OCI-LY7 (cell line): Measurements from ENCODE around the gene KRT76. TPM values are rescaled to one million over a fixed set of nuclear protein-coding genes. Genes with fewer than 3 reads are reported as not detected.

Source experiments
- BruUV-seq: library from RNA; stranded (reverse); fragments of 400-500 nt; replicated peaks from 2 replicates; lab custom pipeline; 2021; lab: Mats Ljungman, UMichigan
- CTCF ChIA-PET: fragments of 300-600 bp; sonication (Branson Sonifier 250); formaldehyde crosslinking; loops from one replicate; lab custom pipeline; 2022; ENCODE audit warnings: antibody characterized with exemption; ENCODE audit not compliant: unreplicated experiment; lab: Charles Lee
- POLR2A ChIA-PET: fragments of 300-600 bp; sonication (Branson Sonifier 250); formaldehyde crosslinking; loops from one replicate; lab custom pipeline; 2022; ENCODE audit warnings: antibody characterized with exemption; lab: Charles Lee
- DNase-seq: peaks from one replicate; pipeline ENCODE4 v3.0.0-alpha.2; 2015; ENCODE audit warnings: low spot score
- H2AFZ ChIP-seq: fragments of 200-600 bp; sonication (generic), shearing (Covaris generic); 2 replicates; pipeline ENCODE4 v1.6.1; 2014; ENCODE audit warnings: mild to moderate bottlenecking, antibody characterized with exemption, low read length, moderate library complexity
- H3K27ac ChIP-seq: fragments of 200-600 bp; sonication (generic); 2 replicates; pipeline ENCODE4 v1.5.1; 2014; ENCODE audit warnings: mixed run types, low read depth, mild to moderate bottlenecking, moderate library complexity, low read length, inconsistent platforms; ENCODE audit not compliant: poor library complexity, severe bottlenecking
- H3K36me3 ChIP-seq: fragments of 200-600 bp; sonication (generic); 2 replicates; pipeline ENCODE4 v1.6.1; 2014; ENCODE audit warnings: mild to moderate bottlenecking, antibody characterized with exemption, low read length, moderate library complexity, mixed read lengths; ENCODE audit not compliant: insufficient read depth
- H3K4me1 ChIP-seq: fragments of 200-600 bp; sonication (generic); 2 replicates; pipeline ENCODE4 v1.5.1; 2014; ENCODE audit warnings: mild to moderate bottlenecking, low read length; ENCODE audit not compliant: insufficient read depth, poor library complexity, severe bottlenecking
- H3K4me2 ChIP-seq: fragments of 200-600 bp; sonication (generic); 2 replicates; pipeline ENCODE4 v1.6.1; 2014; ENCODE audit warnings: mild to moderate bottlenecking, low read length
- H3K4me3 ChIP-seq: fragments of 200-600 bp; sonication (generic); 2 replicates; pipeline ENCODE4 v1.5.1; 2014; ENCODE audit warnings: mild to moderate bottlenecking, low read depth, low read length; ENCODE audit not compliant: poor library complexity, severe bottlenecking
- H3K79me2 ChIP-seq: fragments of 200-600 bp; sonication (generic); 2 replicates; pipeline ENCODE4 v1.6.1; 2016; ENCODE audit warnings: low read depth, mild to moderate bottlenecking, low read length, moderate library complexity, mixed read lengths; ENCODE audit not compliant: insufficient read depth
- H3K9me2 ChIP-seq: fragments of 200-600 bp; sonication (generic); 2 replicates; pipeline ENCODE4 v1.6.1; 2016; ENCODE audit warnings: mild to moderate bottlenecking, low read length, mixed read lengths; ENCODE audit not compliant: insufficient read depth
- H3K9me3 ChIP-seq: fragments of 200-600 bp; sonication (generic); 2 replicates; pipeline ENCODE4 v1.6.1; 2014; ENCODE audit warnings: mild to moderate bottlenecking, mixed run types, low read length, mixed read lengths
- H4K20me1 ChIP-seq: fragments of 200-600 bp; sonication (generic); 2 replicates; pipeline ENCODE4 v1.6.1; 2014; ENCODE audit warnings: mild to moderate bottlenecking, antibody characterized with exemption, low read length, moderate library complexity, mixed read lengths; ENCODE audit not compliant: insufficient read depth
- CTCF ChIP-seq: fragments of 200-600 bp; sonication (generic); conservative IDR thresholded peaks from 2 replicates; pipeline ENCODE4 v1.5.1; 2014; ENCODE audit warnings: mild to moderate bottlenecking, antibody characterized with exemption, low read length, moderate library complexity, mixed read lengths
- EZH2phosphoT487 ChIP-seq: fragments of 200-600 bp; sonication (generic); IDR thresholded peaks from 2 replicates; pipeline ENCODE4 v1.6.1; 2018; ENCODE audit warnings: low read depth, borderline replicate concordance, mild to moderate bottlenecking, mixed run types, antibody characterized with exemption, low read length, moderate library complexity, mixed read lengths
- intact Hi-C: fragments of 100-400 bp; cut with micrococcal nuclease; formaldehyde crosslinking; loops from one replicate; pipeline ENCODE4 v1.10.0; 2022; ENCODE audit not compliant: unreplicated experiment
- total RNA-seq, 2 experiments: library from RNA; depleted of rRNA in 1 of 2; stranded (reverse); fragments of >200 nt in 1 of 2; shearing (Covaris generic) in 1 of 2; gene quantifications; 2 replicates each; pipeline ENCODE4 v1.2.3, GENCODE V29; 2014 to 2022

KRT76 gene
- total RNA-seq, 2 experiments from 2014 or later: not detected

DNA sequence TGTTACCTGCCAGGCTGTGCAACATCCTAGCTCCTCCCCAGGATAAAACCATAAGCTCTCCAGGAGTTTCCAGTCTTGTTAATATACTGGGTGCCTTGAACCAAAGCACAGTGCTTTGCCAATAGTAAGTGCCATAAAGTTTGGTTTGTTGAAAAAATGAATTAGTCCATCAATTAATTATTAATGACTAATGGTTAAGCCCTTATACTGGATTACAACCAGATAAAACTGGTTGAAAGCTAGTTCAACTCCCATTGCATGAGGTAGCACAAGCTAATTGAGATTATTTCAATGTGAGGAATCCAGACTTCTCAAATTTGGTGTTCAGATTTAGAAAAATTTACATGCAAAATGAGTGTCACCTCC lies 20.4 kb upstream of the KRT76 start:
- H3K79me2 ChIP-seq: no peaks in the 10 kb centered on the region
- DNase-seq: no peak
- POLR2A ChIA-PET: interaction anchor here (1.0 kb wide), 1 partner anchor 14 kb away, joined by 3 read pairs; no protein-coding TSS in a partner anchor
- H4K20me1 ChIP-seq: no peaks in the 10 kb centered on the region
- H2AFZ ChIP-seq: no peak overlapping the region
- no peaks in the 10 kb centered on the region for H3K4me1 ChIP-seq
- intact Hi-C loops: no loop called here
- H3K36me3 ChIP-seq: no peaks in the 10 kb centered on the region
- no peak overlapping the region for H3K27ac ChIP-seq
- BruUV-seq: no TSS peak
- CTCF ChIA-PET: no interaction called here
- TF ChIP-seq EZH2phosphoT487 (no peak), CTCF (no peak)
- H3K4me3 ChIP-seq: no peak overlapping the region
- no peaks in the 10 kb centered on the region for H3K9me3 ChIP-seq
- H3K4me2 ChIP-seq: no peak overlapping the region
- no peaks in the 10 kb centered on the region for H3K9me2 ChIP-seq

GRCh38 chr12:52796839-52797528 lies 19.8 kb upstream of the KRT76 start:
- Histone ChIP-seq H3K4me3 (no peak overlapping the region), H3K27ac (no peak overlapping the region), H3K4me2 (no peak overlapping the region), H2AFZ (no peak overlapping the region), H3K9me3 (no peaks in the 10 kb centered on the region), H3K79me2 (no peaks in the 10 kb centered on the region), H3K4me1 (no peaks in the 10 kb centered on the region), H3K36me3 (no peaks in the 10 kb centered on the region), H3K9me2 (no peaks in the 10 kb centered on the region), H4K20me1 (no peaks in the 10 kb centered on the region)
- DNase-seq: no peak
- CTCF ChIA-PET: no interaction called here
- intact Hi-C loops: no loop called here
- POLR2A ChIA-PET: interaction anchor here (1.0 kb wide), 1 partner anchor 14 kb away, joined by 3 read pairs; no protein-coding TSS in a partner anchor
- TF ChIP-seq EZH2phosphoT487: no peak
- TF ChIP-seq CTCF: no peak
- no TSS peak for BruUV-seq

- no peak overlapping the region for H2AFZ ChIP-seq
- intact Hi-C loops: no loop called here
- ChIA-PET CTCF (no interaction called here), POLR2A (no interaction called here)
- no peaks in the 10 kb centered on the region for H3K36me3 ChIP-seq
- no peak overlapping the region for H3K4me2 ChIP-seq
- no TSS peak for BruUV-seq
- no peak for TF ChIP-seq EZH2phosphoT487
- TF ChIP-seq CTCF: no peak
- no peak overlapping the region for H3K4me3 ChIP-seq
- H3K4me1 ChIP-seq: no peaks in the 10 kb centered on the region
- no peaks in the 10 kb centered on the region for H3K79me2 ChIP-seq
- H4K20me1 ChIP-seq: no peaks in the 10 kb centered on the region
- no peak for DNase-seq
- no peaks in the 10 kb centered on the region for H3K9me2 ChIP-seq
- no peak overlapping the region for H3K27ac ChIP-seq
- no peaks in the 10 kb centered on the region for H3K9me3 ChIP-seq
Measured at GRCh38 chr12:52796429-52796794, 19.3 kb upstream of the KRT76 start.
